ENCODE measurements around the gene FAM20C.
"Not testable (repeated sequence)": the region's sequence is repeated elsewhere in the genome, so short reads cannot be mapped to it uniquely, and the experiment has no call there.

FAM20C gene

GRCh38 chr7:230274-230673 lies 37.9 kb downstream of the FAM20C start:
- no peak for DNase-seq

GRCh38 chr7:231030-231857 lies 38.9 kb downstream of the FAM20C start:
- no peak for DNase-seq

DNA sequence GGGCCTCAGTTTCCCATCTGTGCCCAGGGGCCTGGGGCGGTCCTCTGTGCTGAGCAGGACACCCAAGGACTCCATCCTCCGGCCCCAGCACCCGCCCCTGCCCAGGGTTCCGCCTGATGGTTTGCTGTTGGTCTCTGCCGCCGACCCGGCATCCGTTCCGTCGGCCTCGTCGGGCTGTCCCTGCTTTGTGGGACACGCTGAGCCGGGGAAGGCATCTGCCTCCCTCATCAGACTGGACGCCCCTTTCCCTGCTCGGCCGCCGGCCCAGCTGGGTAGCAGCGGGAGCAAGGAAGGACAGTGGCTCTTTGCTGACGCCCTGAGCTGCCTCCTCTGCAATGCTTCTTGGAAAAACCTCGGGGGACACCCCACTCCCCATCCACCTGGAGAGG lies 39.5 kb downstream of the FAM20C start:
- no peak for DNase-seq

DNA sequence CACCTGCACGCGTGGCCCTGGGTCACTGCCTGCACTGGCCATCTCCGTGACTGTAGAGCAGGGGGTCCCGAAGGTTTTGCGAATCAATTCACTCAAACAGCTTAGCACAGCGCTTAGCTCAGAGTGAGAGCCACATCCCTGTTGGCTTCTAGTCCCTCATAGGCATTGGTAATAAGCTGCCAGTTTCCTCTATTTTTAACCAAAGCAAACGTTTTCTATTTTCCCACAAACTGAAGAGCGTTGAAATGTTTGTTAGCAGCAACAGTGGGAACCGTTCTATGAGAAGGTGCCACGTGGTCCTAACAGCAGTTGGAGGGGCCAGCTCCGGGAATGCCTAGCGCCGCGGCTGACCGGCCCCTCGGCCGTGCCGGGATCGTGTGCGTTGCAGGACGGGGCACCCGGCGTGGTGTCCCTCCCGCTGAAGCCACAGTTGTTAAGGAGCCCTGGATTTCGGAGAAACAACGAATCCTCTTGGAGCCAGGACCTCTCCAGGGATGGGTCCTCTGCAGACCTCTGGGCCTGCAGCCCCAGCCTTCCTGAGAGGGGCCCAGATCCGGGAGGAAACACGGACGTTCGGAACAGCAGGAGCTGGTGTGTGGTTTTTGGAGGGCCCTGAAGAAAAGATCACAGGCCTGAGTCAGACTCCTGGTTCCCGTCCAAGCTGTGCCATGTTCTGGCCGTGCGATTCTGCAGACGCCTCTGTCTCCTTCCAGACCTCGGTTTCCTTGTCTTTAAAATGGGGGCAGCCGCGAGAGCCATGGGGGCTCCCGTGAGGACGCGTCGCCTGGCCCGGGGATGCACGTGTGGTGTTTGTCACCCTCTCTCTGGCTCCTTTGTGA lies 40.3 kb downstream of the FAM20C start:
- DNase-seq: no peak

- DNase-seq: no peak
Measured at GRCh38 chr7:233249-234035, 41.1 kb downstream of the FAM20C start.

GRCh38 chr7:234051-234707 lies 41.8 kb downstream of the FAM20C start:
- DNase-seq: no peak

DNA sequence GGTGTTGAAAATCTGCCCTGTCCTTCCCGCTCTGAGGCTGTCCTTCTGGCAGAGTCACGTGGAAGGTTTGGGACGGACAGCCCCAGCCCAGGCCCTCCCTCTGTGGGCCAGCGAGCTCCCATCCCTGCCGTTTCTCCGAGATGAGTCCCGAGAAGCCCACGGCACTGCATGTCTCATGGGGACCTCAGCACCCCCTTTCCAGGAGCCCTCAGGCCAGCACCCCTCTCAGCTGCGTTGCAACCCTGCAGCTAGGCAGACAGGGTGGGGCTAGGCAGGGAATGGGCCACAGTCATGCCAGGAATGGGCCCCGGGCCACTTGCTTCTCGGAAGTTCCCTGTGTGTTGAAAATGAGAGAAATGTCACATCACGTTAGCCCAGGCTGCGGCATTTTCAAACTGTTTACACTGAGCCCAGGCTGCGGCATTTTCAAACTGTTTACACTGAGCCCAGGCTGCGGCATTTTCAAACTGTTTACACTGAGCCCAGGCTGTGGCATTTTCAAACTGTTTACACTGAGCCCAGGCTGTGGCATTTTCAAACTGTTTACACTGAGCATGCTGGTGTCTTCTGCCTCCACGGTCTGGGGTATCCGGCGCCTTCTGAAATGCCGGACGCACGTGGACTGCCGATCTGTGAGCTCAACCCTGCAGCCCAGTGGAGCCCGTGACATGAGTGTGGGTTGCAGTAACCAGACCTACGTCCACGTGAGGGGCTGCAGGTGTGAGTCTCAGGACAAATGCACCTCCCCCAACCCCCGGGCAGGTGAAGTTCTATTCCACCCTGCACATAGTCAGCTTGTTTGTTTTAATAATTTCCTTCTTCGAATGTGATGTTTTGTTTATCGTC lies 42.6 kb downstream of the FAM20C start:
- DNase-seq: no peak

DNA sequence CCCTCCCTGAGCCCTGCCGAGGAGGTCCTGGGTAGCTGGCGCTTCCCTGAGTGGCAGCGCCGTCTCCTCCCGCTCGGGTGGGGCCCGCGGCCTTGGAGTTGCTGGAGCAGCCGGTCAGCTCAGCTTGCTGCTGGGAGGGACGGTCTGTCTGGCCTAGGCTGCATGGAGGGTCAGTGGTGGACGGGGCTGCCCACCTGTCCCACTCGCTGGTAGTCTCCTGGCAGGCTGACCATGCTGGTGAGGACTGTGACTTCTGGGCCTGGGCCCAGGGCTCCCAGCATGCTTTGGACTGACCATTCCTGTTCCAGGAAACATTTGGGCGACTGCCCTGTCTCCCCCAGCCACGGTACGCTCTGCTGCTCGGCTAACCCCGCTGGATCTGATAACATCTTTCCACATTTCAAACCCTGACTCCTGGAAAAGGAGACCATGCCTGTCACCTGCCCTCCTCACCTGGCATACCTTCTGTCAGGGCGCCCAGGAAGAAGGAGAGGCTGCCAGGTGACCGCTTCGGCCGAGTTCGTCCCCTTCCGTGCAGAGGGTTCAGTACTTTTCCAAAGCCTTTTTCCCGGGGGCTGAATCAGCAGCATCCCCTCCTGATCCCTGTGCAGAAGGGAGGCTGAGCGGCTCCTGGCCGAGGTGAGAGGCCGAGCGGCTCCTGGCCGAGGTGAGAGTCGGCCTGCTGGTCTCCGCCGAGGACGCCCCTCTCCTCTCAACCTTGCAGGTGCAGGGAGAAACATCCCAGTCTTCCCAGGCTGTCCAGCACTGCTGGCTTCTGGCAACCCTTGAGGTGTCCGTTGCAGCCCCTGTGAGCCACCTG lies 43.4 kb downstream of the FAM20C start:
- no peak for DNase-seq

DNA sequence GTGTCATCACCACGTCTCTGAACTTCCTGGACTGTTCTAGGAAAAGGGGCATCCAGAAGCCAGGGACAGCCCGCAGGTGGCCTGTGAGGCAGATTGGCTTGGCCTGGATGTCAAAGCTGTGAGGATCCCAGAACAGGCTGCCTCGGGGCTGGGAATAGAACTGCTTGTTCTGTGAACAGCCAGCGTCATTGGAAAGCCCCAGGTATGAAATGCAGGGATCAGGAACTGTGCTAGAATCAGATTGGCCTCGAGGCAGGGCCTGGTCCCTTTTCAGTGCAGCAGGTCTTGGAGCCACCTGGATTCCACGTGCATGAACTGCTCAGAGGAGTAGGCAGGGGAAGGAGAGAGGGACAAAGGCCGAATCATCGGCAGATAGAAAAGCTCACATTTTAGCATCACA lies 44.6 kb downstream of the FAM20C start:
- DNase-seq: no peak

- no peak for DNase-seq
Measured at GRCh38 chr7:237385-237784, 45.0 kb downstream of the FAM20C start.

GRCh38 chr7:240146-240676 lies 47.8 kb downstream of the FAM20C start:
- DNase-seq: no peak

DNA sequence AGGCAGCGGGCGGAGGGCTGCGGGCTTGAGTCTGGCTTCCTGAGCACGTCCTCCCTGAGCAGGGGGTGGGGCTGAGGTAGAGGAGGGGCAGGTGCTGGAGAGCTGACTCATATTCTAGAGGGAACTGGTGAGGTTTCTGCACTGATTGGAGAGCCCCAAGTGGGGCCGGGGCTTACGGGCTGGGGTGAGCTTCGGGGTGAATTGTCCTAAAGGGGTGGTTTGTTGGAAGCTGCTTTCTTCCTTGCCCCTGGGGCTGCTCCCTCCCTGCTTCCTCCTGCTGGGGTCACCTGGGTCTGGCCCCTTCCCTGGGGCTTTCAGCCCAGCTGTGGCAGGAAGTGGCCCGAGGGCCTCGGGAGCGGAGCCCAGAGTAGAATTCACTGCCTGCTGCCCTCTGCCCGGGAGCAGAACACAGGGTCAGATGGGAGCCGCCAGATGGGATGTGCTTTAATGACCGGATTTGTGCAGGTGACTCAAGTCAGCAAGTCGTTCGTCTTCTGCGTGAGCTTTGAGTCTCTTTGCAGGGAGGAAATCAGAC lies 48.6 kb downstream of the FAM20C start:
- no peak for DNase-seq

DNA sequence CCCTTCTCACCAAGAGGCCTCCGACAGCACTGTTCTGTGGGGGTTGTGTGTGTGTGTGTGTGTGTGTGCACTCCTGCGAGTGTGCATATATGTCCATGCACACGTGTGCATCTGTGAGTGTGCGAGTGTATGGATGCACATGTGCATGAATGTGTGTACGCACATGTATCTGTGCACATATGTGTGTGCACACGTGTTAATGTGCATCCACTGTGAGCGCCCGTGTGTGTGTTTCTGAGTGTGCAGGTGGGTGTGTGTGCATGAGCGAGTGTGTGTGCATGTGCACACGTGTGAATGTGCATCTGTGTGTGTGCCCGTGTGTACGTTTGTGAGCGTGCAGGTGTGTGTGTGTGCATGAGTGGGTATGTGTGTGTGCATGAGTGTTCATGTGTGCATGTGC lies 49.1 kb downstream of the FAM20C start:
- DNase-seq: no peak

DNA sequence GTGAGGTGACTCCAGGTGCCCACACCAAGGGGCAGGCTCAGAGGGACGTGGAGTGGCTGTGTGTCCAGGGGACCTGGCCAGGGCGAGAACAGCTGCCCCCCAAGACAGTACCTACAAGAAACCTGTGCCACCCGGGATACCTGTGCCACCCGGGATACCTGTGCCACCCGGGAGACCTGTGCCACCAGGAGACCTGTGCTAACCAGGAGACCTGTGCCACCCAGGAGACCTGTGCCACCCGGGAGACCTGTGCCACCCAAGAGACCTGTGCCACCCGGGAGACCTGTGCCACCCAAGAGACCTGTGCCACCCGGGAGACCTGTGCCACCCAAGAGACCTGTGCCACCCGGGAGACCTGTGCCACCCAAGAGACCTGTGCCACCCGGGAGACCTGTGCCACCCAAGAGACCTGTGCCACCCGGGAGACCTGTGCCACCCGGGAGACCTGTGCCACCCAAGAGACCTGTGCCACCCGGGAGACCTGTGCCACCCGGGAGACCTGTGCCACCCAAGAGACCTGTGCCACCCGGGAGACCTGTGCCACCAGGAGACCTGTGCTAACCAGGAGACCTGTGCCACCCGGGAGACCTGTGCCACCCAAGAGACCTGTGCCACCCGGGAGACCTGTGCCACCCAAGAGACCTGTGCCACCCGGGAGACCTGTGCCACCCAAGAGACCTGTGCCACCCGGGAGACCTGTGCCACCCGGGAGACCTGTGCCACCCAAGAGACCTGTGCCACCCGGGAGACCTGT lies 50.6 kb downstream of the FAM20C start:
- DNase-seq: not testable (repeated sequence)

DNA sequence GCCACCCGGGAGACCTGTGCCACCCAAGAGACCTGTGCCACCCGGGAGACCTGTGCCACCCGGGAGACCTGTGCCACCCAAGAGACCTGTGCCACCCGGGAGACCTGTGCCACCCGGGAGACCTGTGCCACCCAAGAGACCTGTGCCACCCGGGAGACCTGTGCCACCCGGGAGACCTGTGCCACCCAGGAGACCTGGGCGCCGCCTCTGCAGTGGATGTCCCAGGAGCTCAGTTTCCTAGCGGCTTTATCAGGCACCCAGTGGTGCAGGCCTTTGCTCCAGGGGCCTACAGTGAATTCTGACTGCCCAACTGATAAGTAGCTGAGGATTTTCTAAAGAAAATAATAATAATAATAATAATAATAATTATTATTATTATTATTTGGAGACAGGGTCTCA lies 51.2 kb downstream of the FAM20C start:
- not testable (repeated sequence) for DNase-seq

- no peak for DNase-seq
Measured at GRCh38 chr7:244974-245373, 52.6 kb downstream of the FAM20C start.

DNA sequence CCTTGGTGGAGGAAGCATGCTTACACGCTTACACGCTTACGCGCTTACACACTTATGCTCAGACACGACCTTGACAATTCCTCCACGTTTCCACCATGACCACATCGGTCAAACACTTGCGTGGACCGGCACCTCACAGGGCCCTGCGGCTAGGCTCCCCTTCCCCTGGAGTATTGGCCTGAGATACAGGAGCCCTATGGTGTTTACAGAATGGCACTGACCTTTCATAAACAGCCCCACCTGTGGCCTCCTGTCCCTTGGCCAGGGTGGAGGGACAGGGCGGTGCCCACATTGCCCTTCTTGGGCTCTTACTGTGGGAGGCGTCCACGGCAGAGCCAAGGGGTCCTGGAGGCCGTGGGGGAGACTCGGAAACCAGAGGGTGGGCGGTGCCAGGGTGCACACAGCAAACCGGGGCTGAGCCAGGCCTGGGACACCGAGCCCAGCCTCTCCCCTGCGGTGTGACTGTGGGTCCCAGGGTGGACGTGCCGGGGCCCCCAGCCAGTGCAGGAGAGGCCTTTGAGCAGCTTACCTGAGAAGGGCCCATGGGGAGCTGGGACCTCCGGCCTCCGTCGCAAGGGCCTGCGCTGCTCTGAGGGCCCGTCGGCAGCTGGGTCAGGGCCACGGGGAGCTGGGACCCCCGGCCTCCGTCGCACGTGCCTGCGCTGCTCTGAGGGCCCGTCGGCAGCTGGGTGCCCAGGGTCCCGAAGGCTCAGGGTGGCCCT lies 53.4 kb downstream of the FAM20C start:
- DNase-seq: no peak

DNA sequence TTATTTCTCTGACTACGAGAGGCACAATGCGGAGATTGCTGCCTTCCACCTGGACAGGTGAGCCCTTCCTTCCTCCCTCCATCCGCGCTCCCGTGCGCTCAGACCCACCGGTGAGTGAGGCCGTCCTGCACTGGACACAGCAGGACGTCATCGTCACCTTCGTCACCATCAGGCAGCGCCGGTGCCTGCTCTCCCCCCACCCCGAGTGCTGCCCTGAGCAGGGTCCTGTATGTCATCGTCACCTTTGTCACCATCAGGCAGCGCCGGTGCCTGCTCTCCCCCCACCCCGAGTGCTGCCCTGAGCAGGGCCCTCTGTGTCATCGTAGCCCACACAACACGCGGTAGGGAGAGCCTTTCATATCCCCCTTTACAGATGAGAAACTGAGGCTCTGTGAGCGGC lies 54.1 kb downstream of the FAM20C start:
- no peak for DNase-seq

GRCh38 chr7:247181-247580 lies 54.8 kb downstream of the FAM20C start:
- no peak for DNase-seq

Measured in activated CD8-positive, alpha-beta memory T cell treated with anti-CD3 and anti-CD28 coated beads for 24 hours (primary cell).